GM12878 (cell line): ENCODE measurements around the gene CC2D1A. TPM values are rescaled to one million over a fixed set of nuclear protein-coding genes. Genes with fewer than 3 reads are reported as not detected.

ENCODE experiments used
- ATAC-seq: fragments of 200-7000 bp; cut with Tn5 transposase; 3 replicates; pipeline ENCODE4 v1.9.1; 2020; ENCODE audit warnings: mild to moderate bottlenecking, moderate library complexity
- BruUV-seq: library from RNA; stranded (reverse); fragments of 400-500 nt; replicated peaks from 2 replicates; lab custom pipeline; 2021; lab: Mats Ljungman, UMichigan
- CTCF ChIA-PET: fragments of 300-600 bp; sonication (Branson Sonifier 250); formaldehyde crosslinking; extraction: SDS; loops from one replicate; lab custom pipeline; 2021; ENCODE audit warnings: inconsistent platforms; lab: Yijun Ruan, JAX
- POLR2A ChIA-PET: fragments of 350-600 bp; formaldehyde crosslinking; extraction: SDS; loops from one replicate; lab custom pipeline; 2021; ENCODE audit warnings: inconsistent platforms; lab: Charles Lee
- RAD21 ChIA-PET: fragments of 300-600 bp; sonication (Branson Sonifier 250); formaldehyde crosslinking; loops from one replicate; lab custom pipeline; 2023; ENCODE audit warnings: antibody characterized with exemption; ENCODE audit not compliant: unreplicated experiment; lab: Charles Lee
- SMC1A ChIA-PET: fragments of 300-600 bp; sonication (Branson Sonifier 250); formaldehyde crosslinking; loops from one replicate; lab custom pipeline; 2023; ENCODE audit not compliant: unreplicated experiment, uncharacterized antibody; lab: Charles Lee
- DNase-seq: peaks from one replicate; pipeline ENCODE4 v3.0.0-alpha.2; 2011; ENCODE audit warnings: low read depth, low spot score
- FAIRE-seq: peaks from 3 replicates; lab custom pipeline; 2011; peaks lifted over from hg19 to GRCh38; lab: Jason Lieb, UNC
- H2AFZ ChIP-seq: 2 replicates; pipeline ENCODE4 v1.6.0; 2011; ENCODE audit warnings: low read depth, low read length, control low read depth; ENCODE audit not compliant: control insufficient read depth
- H3K27ac ChIP-seq: 2 replicates; pipeline ENCODE4 v1.5.1; 2011; ENCODE audit warnings: control low read depth; ENCODE audit not compliant: control insufficient read depth, insufficient read depth
- H3K27me3 ChIP-seq, 2 experiments: replicated peaks in 1 of 2; 2 replicates each; pipeline versions ENCODE4 v1.6.0 to v1.6.1; 2011; ENCODE audit warnings: low read length in 1 of 2; ENCODE audit not compliant: control insufficient read depth in 2 of 2, insufficient read depth in 2 of 2
- H3K36me3 ChIP-seq, 2 experiments: 2 replicates each; pipeline ENCODE4 v1.5.1; 2011; ENCODE audit warnings: low read length in 1 of 2; ENCODE audit not compliant: control insufficient read depth in 2 of 2, insufficient read depth in 2 of 2
- H3K4me1 ChIP-seq: 2 replicates; pipeline ENCODE4 v1.6.1; 2011; ENCODE audit warnings: mild to moderate bottlenecking, low read length, moderate library complexity, mixed read lengths; ENCODE audit not compliant: control insufficient read depth, insufficient read depth
- H3K4me2 ChIP-seq: 2 replicates; pipeline ENCODE4 v1.6.0; 2011; ENCODE audit warnings: control low read depth; ENCODE audit not compliant: control insufficient read depth, insufficient read depth
- H3K4me3 ChIP-seq: fragments of 200-600 bp; sonication (generic); 2 replicates; pipeline ENCODE4 v1.5.1; 2016
- H3K79me2 ChIP-seq: 2 replicates; pipeline ENCODE4 v1.6.0; 2011; ENCODE audit warnings: low read length; ENCODE audit not compliant: control insufficient read depth, insufficient read depth
- H3K9ac ChIP-seq: 2 replicates; pipeline ENCODE4 v1.8.0; 2011; ENCODE audit warnings: low read length, control low read depth, mixed read lengths; ENCODE audit not compliant: control insufficient read depth, insufficient read depth
- H3K9me3 ChIP-seq: replicated peaks from 3 replicates; pipeline ENCODE4 v1.5.1; 2011; ENCODE audit warnings: mild to moderate bottlenecking, low read length; ENCODE audit not compliant: control insufficient read depth, insufficient read depth
- H4K20me1 ChIP-seq: 2 replicates; pipeline ENCODE4 v1.6.0; 2011; ENCODE audit not compliant: control insufficient read depth, insufficient read depth
- ASH2L ChIP-seq: fragments of 300-600, 200-600 bp; sonication (generic); IDR thresholded peaks from 2 replicates; pipeline ENCODE4 v1.6.1; 2017; ENCODE audit warnings: low read depth, mild to moderate bottlenecking, borderline replicate concordance
- HCFC1 ChIP-seq: fragments of 150-350 bp; IDR thresholded peaks from 2 replicates; pipeline ENCODE4 v1.6.1; 2014; ENCODE audit warnings: low read length
- HDGF ChIP-seq: fragments of 450-650 bp; IDR thresholded peaks from 2 replicates; pipeline ENCODE4 v1.6.1; 2016; ENCODE audit warnings: antibody characterized with exemption
- WGBS: methylation state at CpG from one replicate; pipeline ENCODE4 v1.1.6; 2016; ENCODE audit warnings: low lambda C conversion rate; ENCODE audit not compliant: insufficient replicate concordance, insufficient coverage; ENCODE audit errors: missing lambda C conversion rate; 5-methylcytosine and 5-hydroxymethylcytosine counted together
- in situ Hi-C: fragments of 300-500 bp; cut with MboI; formaldehyde crosslinking; loops from 9 replicates; pipeline ENCODE4 v1.14.3; 2018; ENCODE audit warnings: mixed read lengths
- intact Hi-C: fragments of 100-400 bp; cut with micrococcal nuclease; formaldehyde crosslinking; loops from one replicate; pipeline ENCODE4 v1.14.2; 2022; ENCODE audit not compliant: unreplicated experiment
- polyA plus RNA-seq, 11 experiments: library from polyadenylated mRNA; depleted of rRNA in 4 of 11; unstranded in 6 of 11; stranded (reverse) in 5 of 11; fragments of >200 nt; fragmentation: Nextera tagmentation in 4 of 11; fragmentation: Illumina TruSeq in 1 of 11; extraction: Ambion mirVana in 4 of 11; extraction: Trizol in 1 of 11; gene quantifications; 1 replicate in 1 of 11; 2 replicates in 10 of 11; pipeline versions ENCODE4 v1.2.1 to v1.2.3, GENCODE V29; 2011 to 2016; ENCODE audit warnings: inconsistent platforms in 2 of 11, missing spikeins in 2 of 11, low read depth in 1 of 11
- total RNA-seq, 4 experiments: library from RNA; depleted of rRNA in 3 of 4; stranded (reverse); fragments of >200 nt in 3 of 4; fragmentation: Illumina TruSeq in 1 of 4; extraction: Trizol in 1 of 4; gene quantifications; 2 replicates each; pipeline versions ENCODE4 v1.2.1 to v1.2.3, GENCODE V29; 2013 to 2021
- TF ChIP-seq, protein P1 (sequence below): fragments of 450-650 bp; IDR thresholded peaks from 2 replicates; pipeline ENCODE4 v1.6.1; 2018; ENCODE audit warnings: mild to moderate bottlenecking, low read depth, moderate library complexity; ENCODE audit not compliant: partially characterized antibody

CC2D1A gene
- total and polyA plus RNA-seq, 10 of the 15 experiments (the other 5 are each of a cell fraction or from before 2014, with no cell fraction given) = 0.13 to 36.1 (median 16.1) TPM

DNA sequence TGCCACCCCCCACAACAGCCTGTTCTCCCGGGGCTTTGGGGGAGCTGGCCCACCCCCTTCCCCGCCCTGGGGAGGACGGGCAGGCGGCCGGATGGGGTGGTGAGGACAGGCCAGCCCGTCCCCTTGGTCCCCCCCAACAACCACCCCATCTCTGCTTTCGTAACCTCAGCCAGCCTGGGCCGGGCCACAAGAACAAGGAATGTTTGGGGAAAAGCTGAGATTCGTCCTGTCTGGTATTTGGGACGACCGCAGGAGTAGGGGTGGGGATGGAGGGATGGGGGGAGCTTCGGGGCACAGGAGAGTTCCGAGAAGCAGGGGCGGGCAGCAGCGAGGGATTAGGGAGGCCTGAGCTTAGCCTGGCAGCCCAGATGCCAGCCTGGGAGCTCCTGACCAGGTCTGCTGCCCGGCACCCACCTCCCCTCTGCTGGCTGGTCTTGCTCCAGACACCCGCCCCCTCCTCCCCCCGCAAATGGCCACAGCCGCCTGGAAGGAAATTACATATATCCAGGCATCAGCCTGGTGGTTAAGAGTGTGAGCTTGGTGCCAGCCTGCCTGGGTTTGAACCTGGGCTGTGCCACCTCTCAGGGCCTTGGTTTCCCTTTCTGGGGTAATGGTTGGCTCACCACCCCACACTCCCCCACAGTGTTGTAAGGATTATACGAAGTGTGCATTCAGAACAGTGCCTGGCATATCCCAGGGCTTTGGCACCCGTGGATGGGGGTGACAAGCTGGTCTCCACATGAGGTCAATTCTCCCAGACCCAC, 32.5 kb downstream of the CC2D1A start, which contains the start of gene PODNL1:
PODNL1 (minus strand) TSS at position 117 of the 764 bp plus-strand sequence. CDS start 236 bp downstream, outside the sequence.
- H3K27me3 ChIP-seq = no peaks in the 10 kb centered on the region; a peak in 1 of 4 replicates
- 26% methylated on average over 17 of the region's 21 CpGs for WGBS
- intact Hi-C loops = no loop called here
- ChIA-PET RAD21 (no interaction called here), SMC1A (interaction anchor here (1.2 to 1.7 kb wide), 2 partner anchors 13 to 14 kb away, joined by 3 read pairs; no protein-coding TSS in a partner anchor), POLR2A (interaction anchor here (0.6 kb wide), 2 partner anchors 104 to 109 kb away, joined by 3 to 8 read pairs; no protein-coding TSS in a partner anchor), CTCF (no interaction called here)
- H3K27ac ChIP-seq = no peak within 1 kb of the TSS
- H3K4me2 ChIP-seq = no peak within 1 kb of the TSS
- no peak for FAIRE-seq
- BruUV-seq = no TSS peak
- no peaks in the 10 kb centered on the region for H4K20me1 ChIP-seq
- H3K4me1 ChIP-seq = no peaks in the 10 kb centered on the region
- ATAC-seq = no peak
- H3K9me3 ChIP-seq = peaks cover 2% of the 10 kb centered on the region; the same call in 1 of the 3 replicates
- no peak within 1 kb of the TSS for H2AFZ ChIP-seq
- no peaks in the 10 kb centered on the region for H3K36me3 ChIP-seq
- in situ Hi-C loops = no loop called here
- DNase-seq = no peak
- H3K4me3 ChIP-seq = no peak within 1 kb of the TSS
- H3K79me2 ChIP-seq = no peaks in the 10 kb centered on the region
- H3K9ac ChIP-seq = no peak within 1 kb of the TSS
- no peak for TF ChIP-seq HDGF
- TF ChIP-seq, protein P1, sequence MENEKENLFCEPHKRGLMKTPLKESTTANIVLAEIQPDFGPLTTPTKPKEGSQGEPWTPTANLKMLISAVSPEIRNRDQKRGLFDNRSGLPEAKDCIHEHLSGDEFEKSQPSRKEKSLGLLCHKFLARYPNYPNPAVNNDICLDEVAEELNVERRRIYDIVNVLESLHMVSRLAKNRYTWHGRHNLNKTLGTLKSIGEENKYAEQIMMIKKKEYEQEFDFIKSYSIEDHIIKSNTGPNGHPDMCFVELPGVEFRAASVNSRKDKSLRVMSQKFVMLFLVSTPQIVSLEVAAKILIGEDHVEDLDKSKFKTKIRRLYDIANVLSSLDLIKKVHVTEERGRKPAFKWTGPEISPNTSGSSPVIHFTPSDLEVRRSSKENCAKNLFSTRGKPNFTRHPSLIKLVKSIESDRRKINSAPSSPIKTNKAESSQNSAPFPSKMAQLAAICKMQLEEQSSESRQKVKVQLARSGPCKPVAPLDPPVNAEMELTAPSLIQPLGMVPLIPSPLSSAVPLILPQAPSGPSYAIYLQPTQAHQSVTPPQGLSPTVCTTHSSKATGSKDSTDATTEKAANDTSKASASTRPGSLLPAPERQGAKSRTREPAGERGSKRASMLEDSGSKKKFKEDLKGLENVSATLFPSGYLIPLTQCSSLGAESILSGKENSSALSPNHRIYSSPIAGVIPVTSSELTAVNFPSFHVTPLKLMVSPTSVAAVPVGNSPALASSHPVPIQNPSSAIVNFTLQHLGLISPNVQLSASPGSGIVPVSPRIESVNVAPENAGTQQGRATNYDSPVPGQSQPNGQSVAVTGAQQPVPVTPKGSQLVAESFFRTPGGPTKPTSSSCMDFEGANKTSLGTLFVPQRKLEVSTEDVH = no peak
- TF ChIP-seq ASH2L = no peak
- no peak for TF ChIP-seq HCFC1
